ENCODE results near the gene SUN1.

DNA sequence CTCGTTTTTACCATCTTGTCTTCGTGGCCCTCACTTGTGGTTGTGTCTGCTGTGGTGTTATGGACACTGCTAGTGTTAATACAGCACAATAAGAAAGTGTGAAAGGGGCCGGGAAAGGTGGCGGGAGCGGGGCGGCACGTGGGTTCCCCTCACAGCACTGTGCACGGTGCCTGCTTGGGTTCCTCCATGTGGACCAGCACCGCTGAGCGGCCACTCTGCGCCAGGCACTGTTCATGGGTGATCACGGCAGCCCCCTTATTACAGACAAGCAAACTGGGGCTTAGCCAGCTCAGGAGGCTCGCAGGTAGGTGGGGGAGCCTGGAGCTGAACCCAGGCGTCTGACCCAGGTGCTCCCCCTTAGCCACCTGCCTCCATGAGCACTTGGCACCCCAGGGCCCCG, 12.2 kb downstream of the SUN1 start:
- TF ChIP-seq CTCF (IDR thresholded peaks at IDR 0.05) (no peak), CREB1 (CRISPR knock-in tag; IDR thresholded peaks at IDR 0.05) (no peak), SMAD3 (CRISPR knock-in tag; IDR thresholded peaks at IDR 0.05; ENCODE audit: borderline replicate concordance) (no peak), ZBTB21 (CRISPR knock-in tag; IDR thresholded peaks at IDR 0.05; ENCODE audit: borderline replicate concordance) (no peak), EMX1 (CRISPR knock-in tag; IDR thresholded peaks at IDR 0.05) (no peak), ARID4B (CRISPR knock-in tag; IDR thresholded peaks at IDR 0.05; ENCODE audit: borderline replicate concordance) (no peak), ATF1 (CRISPR knock-in tag; IDR thresholded peaks at IDR 0.05) (no peak)
- TF ChIP-seq, protein P1, sequence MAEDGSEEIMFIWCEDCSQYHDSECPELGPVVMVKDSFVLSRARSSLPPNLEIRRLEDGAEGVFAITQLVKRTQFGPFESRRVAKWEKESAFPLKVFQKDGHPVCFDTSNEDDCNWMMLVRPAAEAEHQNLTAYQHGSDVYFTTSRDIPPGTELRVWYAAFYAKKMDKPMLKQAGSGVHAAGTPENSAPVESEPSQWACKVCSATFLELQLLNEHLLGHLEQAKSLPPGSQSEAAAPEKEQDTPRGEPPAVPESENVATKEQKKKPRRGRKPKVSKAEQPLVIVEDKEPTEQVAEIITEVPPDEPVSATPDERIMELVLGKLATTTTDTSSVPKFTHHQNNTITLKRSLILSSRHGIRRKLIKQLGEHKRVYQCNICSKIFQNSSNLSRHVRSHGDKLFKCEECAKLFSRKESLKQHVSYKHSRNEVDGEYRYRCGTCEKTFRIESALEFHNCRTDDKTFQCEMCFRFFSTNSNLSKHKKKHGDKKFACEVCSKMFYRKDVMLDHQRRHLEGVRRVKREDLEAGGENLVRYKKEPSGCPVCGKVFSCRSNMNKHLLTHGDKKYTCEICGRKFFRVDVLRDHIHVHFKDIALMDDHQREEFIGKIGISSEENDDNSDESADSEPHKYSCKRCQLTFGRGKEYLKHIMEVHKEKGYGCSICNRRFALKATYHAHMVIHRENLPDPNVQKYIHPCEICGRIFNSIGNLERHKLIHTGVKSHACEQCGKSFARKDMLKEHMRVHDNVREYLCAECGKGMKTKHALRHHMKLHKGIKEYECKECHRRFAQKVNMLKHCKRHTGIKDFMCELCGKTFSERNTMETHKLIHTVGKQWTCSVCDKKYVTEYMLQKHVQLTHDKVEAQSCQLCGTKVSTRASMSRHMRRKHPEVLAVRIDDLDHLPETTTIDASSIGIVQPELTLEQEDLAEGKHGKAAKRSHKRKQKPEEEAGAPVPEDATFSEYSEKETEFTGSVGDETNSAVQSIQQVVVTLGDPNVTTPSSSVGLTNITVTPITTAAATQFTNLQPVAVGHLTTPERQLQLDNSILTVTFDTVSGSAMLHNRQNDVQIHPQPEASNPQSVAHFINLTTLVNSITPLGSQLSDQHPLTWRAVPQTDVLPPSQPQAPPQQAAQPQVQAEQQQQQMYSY (CRISPR knock-in tag; IDR thresholded peaks at IDR 0.05) = no peak
- TF ChIP-seq, protein P2, sequence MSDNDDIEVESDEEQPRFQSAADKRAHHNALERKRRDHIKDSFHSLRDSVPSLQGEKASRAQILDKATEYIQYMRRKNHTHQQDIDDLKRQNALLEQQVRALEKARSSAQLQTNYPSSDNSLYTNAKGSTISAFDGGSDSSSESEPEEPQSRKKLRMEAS (CRISPR knock-in tag; IDR thresholded peaks at IDR 0.05) = no peak
